ENCODE data around the gene CRYBG2. TPM values are rescaled to one million over a fixed set of nuclear protein-coding genes. Genes with fewer than 3 reads are reported as not detected.

CRYBG2 gene
- total RNA-seq, 4 donors from 2014 or later: not detected

- no peak for ATAC-seq
- no peaks in the 10 kb centered on the region for H3K27me3 ChIP-seq
- TF ChIP-seq POLR2A (IDR thresholded peaks at IDR 0.05): no peak
- no peak for TF ChIP-seq CTCF (IDR thresholded peaks at IDR 0.05 in 4 of 5, conservative IDR thresholded peaks at IDR 0.05 in 1 of 5)
- peaks cover 0 to 8% of the 10 kb centered on the region in 2 donors for H3K36me3 ChIP-seq
- in situ Hi-C loops (cut with MboI; ENCODE audit: low sequenced_read_pairs in 4 of 4) (no loop called here), intact Hi-C loops (cut with DNase I; ENCODE audit: low total_unique reads) (no loop called here)
- DNase-seq: no peak
- no peaks in the 10 kb centered on the region for H3K9me3 ChIP-seq
- H3K4me1 ChIP-seq: peaks cover 43 to 64% of the 10 kb centered on the region in 2 donors
- no peak overlapping the region for H3K4me3 ChIP-seq
- peak overlapping the region; percentile 89 to 98 (median 93) for H3K27ac ChIP-seq
These were observed 69.9 kb downstream of the CRYBG2 start for GRCh38 chr1:26283871-26284596.

DNA sequence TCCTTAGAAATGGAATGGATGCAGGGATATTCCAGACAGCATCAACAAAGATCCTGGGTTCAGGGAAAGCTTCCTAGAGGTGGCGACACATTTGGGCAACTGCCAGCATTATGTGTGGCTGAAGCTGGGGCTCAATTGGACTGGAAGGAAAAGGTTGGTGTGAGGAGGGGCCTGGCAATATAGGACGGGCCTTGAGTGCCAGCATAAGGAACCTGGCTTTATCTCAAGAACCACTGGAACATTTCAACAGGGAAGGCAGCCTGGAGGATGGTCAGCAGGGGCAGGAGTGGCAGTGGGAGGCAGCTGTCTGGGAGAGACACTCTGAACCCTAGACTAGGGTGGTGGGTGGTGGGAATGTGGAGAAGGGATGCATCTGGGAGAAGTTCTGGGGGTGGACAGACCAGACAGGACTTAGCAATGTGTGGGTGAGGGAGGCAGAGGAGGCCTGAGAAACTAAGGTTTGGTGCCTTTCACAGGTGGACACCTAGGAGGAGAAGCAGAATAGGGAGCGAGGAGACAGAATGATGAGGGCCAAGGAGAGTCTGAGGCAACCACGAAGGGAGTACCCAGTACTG lies 70.6 kb downstream of the CRYBG2 start:
- no peak for TF ChIP-seq CTCF (IDR thresholded peaks at IDR 0.05 in 4 of 5, conservative IDR thresholded peaks at IDR 0.05 in 1 of 5)
- no peak for TF ChIP-seq POLR2A (IDR thresholded peaks at IDR 0.05)
- H3K27ac ChIP-seq: peak overlapping the region; percentile 89 to 98 (median 93)
- H3K27me3 ChIP-seq: no peaks in the 10 kb centered on the region
- H3K4me1 ChIP-seq: peaks cover 48 to 66% of the 10 kb centered on the region in 2 donors
- no peaks in the 10 kb centered on the region for H3K9me3 ChIP-seq
- in situ Hi-C loops (cut with MboI; ENCODE audit: low sequenced_read_pairs in 4 of 4): no loop called here
- intact Hi-C loops (cut with DNase I; ENCODE audit: low total_unique reads): no loop called here
- DNase-seq: no peak
- no peak for ATAC-seq
- no peak overlapping the region for H3K4me3 ChIP-seq
- peaks cover 0 to 8% of the 10 kb centered on the region in 2 donors for H3K36me3 ChIP-seq

DNA sequence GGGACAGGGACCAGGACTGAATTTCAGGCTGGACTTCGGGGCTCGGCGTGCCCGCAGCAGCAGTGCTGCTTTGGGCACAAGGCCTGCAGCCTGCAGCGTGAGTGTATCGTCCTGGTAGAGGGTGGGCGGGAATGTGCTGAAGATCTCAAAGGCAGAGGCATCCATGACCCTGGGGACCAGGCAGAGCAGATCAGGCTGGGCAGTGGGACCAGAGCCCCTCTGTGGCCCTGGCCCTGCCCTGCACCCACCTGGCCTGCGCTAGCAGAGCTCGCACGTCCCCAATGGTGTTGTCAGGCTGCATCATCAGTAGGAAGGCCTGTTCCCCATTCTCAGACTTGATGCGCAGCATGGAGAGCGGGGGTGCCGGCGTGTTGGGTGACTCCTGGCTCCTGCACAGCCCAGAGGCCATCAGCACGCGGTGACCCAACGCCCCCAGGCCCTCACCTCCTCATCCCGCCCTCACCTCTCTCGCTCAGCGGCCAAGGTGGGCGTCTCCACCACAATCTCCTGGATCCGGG lies 71.5 kb downstream of the CRYBG2 start:
- TF ChIP-seq CTCF (IDR thresholded peaks at IDR 0.05 in 4 of 5, conservative IDR thresholded peaks at IDR 0.05 in 1 of 5): no peak
- no peak for TF ChIP-seq POLR2A (IDR thresholded peaks at IDR 0.05)
- ATAC-seq (no peak), DNase-seq (no peak)
- H3K36me3 ChIP-seq: peaks cover 0 to 16% of the 10 kb centered on the region in 2 donors
- H3K9me3 ChIP-seq: no peaks in the 10 kb centered on the region
- H3K27ac ChIP-seq: peak overlapping the region; percentile 89 to 98 (median 93)
- in situ Hi-C loops (cut with MboI; ENCODE audit: low sequenced_read_pairs in 4 of 4) (no loop called here), intact Hi-C loops (cut with DNase I; ENCODE audit: low total_unique reads) (no loop called here)
- H3K4me1 ChIP-seq: peaks cover 51 to 66% of the 10 kb centered on the region in 2 donors
- no peak overlapping the region for H3K4me3 ChIP-seq
- no peaks in the 10 kb centered on the region for H3K27me3 ChIP-seq

DNA sequence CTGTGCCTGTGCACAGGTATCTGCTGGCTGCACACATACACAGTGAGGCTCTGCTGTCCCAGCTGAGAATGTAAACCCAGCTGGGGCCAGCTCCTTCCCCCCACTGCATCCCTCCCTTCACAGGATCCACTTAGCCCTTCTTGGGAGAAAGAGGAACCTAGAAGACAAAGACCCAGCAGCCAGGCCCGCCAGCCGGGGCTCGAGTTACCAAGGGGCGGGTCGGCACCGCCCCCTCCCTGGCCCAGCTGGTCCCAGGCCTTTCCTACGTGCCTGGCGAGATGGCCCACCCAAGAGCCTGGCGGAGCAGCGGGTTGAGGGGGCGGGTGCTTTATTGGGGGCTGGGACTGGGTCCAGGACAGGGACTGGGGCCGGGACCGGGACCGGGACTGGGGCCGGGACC lies 72.0 kb downstream of the CRYBG2 start:
- peak overlapping the region; percentile 89 to 98 (median 93) for H3K27ac ChIP-seq
- in situ Hi-C loops (cut with MboI; ENCODE audit: low sequenced_read_pairs in 4 of 4): no loop called here
- peaks cover 0 to 21% of the 10 kb centered on the region in 2 donors for H3K36me3 ChIP-seq
- H3K27me3 ChIP-seq: no peaks in the 10 kb centered on the region
- H3K9me3 ChIP-seq: no peaks in the 10 kb centered on the region
- no peak overlapping the region for H3K4me3 ChIP-seq
- DNase-seq (peak in 1 of 2 donors; percentile 28), ATAC-seq (no peak)
- intact Hi-C loops (cut with DNase I; ENCODE audit: low total_unique reads): no loop called here
- TF ChIP-seq CTCF (IDR thresholded peaks at IDR 0.05 in 4 of 5, conservative IDR thresholded peaks at IDR 0.05 in 1 of 5): no peak
- no peak for TF ChIP-seq POLR2A (IDR thresholded peaks at IDR 0.05)
- peaks cover 53 to 68% of the 10 kb centered on the region in 2 donors for H3K4me1 ChIP-seq

Data from gastrocnemius medialis (tissue), 4 donors.